CD8-positive, alpha-beta memory T cell (primary cell): Measurements from ENCODE around the gene FNBP1L. TPM values are rescaled to one million over a fixed set of nuclear protein-coding genes. Genes with fewer than 3 reads are reported as not detected.
"Not testable (repeated sequence)": the region's sequence is repeated elsewhere in the genome, so short reads cannot be mapped to it uniquely, and the experiment has no call there.

ENCODE experiments used
- CTCF ChIA-PET: fragments of 350-600 bp; sonication (Branson Sonifier 250); formaldehyde crosslinking; loops from one replicate; lab custom pipeline; 2021; ENCODE audit warnings: antibody characterized with exemption; lab: Charles Lee
- POLR2A ChIA-PET: fragments of 350-600 bp; sonication (Branson Sonifier 250); formaldehyde crosslinking; loops from one replicate; lab custom pipeline; 2021; ENCODE audit warnings: antibody characterized with exemption; lab: Charles Lee
- DNase-seq, 5 donors: peaks; one replicate each; pipeline versions ENCODE4 v3.0.0 to v3.0.0-alpha.2; 2020 to 2022; ENCODE audit warnings: mixed read lengths in 1 of 5
- H3K27ac ChIP-seq: one replicate; pipeline ENCODE4 v1.7.0; 2013; ENCODE audit warnings: low read depth, mild to moderate bottlenecking, low read length, moderate library complexity
- H3K27me3 ChIP-seq: 2 replicates; pipeline ENCODE4 v1.7.0; 2013; ENCODE audit warnings: low read length, mild to moderate bottlenecking; ENCODE audit not compliant: insufficient read depth, poor library complexity, severe bottlenecking
- H3K36me3 ChIP-seq: 2 replicates; pipeline ENCODE4 v1.7.0; 2013; ENCODE audit warnings: mild to moderate bottlenecking, low read length, moderate library complexity; ENCODE audit not compliant: insufficient read depth
- H3K4me1 ChIP-seq: 2 replicates; pipeline ENCODE4 v1.7.0; 2013; ENCODE audit warnings: mild to moderate bottlenecking, low read length, moderate library complexity; ENCODE audit not compliant: insufficient read depth
- H3K4me3 ChIP-seq: 2 replicates; pipeline ENCODE4 v1.7.0; 2013; ENCODE audit warnings: mild to moderate bottlenecking, low read length
- H3K9me3 ChIP-seq: 2 replicates; pipeline ENCODE4 v1.7.0; 2013; ENCODE audit warnings: mild to moderate bottlenecking, low read length
- H3K27ac Mint-ChIP-seq, 8 donors: one replicate each; pipeline ENCODE4 v1.8.0; 2020 to 2021; ENCODE audit warnings: mixed read lengths in 8 of 8, mild to moderate bottlenecking in 6 of 8, inconsistent platforms in 3 of 8, moderate library complexity in 3 of 8
- H3K27me3 Mint-ChIP-seq, 2 donors: one replicate each; pipeline ENCODE4 v1.8.0; 2020 to 2021; ENCODE audit warnings: mixed read lengths in 2 of 2, mild to moderate bottlenecking in 1 of 2, moderate library complexity in 1 of 2
- H3K36me3 Mint-ChIP-seq, 3 donors: one replicate each; pipeline ENCODE4 v1.8.0; 2020 to 2021; ENCODE audit warnings: mixed read lengths in 3 of 3, inconsistent platforms in 1 of 3, mild to moderate bottlenecking in 1 of 3
- H3K4me1 Mint-ChIP-seq, 3 donors: one replicate each; pipeline ENCODE4 v1.8.0; 2020 to 2021; ENCODE audit warnings: mixed read lengths in 3 of 3, inconsistent platforms in 1 of 3, mild to moderate bottlenecking in 1 of 3
- H3K4me3 Mint-ChIP-seq, 7 donors: one replicate each; pipeline ENCODE4 v1.8.0; 2020 to 2021; ENCODE audit warnings: mixed read lengths in 7 of 7, mild to moderate bottlenecking in 6 of 7, moderate library complexity in 4 of 7, inconsistent platforms in 2 of 7
- H3K9me3 Mint-ChIP-seq, 5 donors: one replicate each; pipeline ENCODE4 v1.8.0; 2020 to 2022; ENCODE audit warnings: mixed read lengths in 5 of 5, mild to moderate bottlenecking in 3 of 5, moderate library complexity in 2 of 5, inconsistent platforms in 1 of 5
- polyA plus RNA-seq: library from polyadenylated mRNA; unstranded; fragments of 300-500 nt; fragmentation: Illumina TruSeq; gene quantifications from one replicate; pipeline ENCODE4 v1.2.3, GENCODE V29; 2021
- total RNA-seq, 2 experiments: library from RNA; stranded (reverse); gene quantifications; one replicate each; pipeline ENCODE4 v1.2.3, GENCODE V29; 2021

Gene FNBP1L
- total and polyA plus RNA-seq, 3 experiments from 2014 or later: 0.17 to 1.1 (median 0.91) TPM

DNA sequence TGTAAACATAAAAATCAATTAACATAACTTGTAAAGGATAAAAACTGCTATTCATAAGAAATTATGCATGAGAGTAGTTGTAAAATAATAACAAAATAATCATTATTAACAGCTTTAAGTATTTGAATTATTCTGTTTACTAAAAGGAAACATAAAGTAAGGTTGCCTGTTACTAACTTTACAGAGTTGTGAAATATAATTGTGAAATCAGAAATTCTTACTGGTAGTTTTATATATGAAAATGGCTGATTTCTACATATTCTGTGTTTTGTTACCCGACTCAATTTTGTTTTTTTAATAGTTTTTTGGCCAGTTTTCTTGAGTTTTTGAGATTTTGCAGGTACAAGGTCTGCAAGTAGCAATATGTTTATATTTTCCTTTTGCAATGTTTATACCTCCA is 27.8 kb downstream of the FNBP1L start:
- H3K27ac ChIP-seq: no peak overlapping the region
- CTCF ChIA-PET: no interaction called here
- Mint-ChIP-seq H3K36me3 (peaks cover 0 to 10% (median 0%) of the 10 kb centered on the region in 3 donors), H3K4me1 (no peaks in the 10 kb centered on the region), H3K27ac (no peak overlapping the region), H3K27me3 (peaks cover 6 to 42% of the 10 kb centered on the region in 2 donors), H3K9me3 (peaks cover 15 to 26% (median 20%) of the 10 kb centered on the region in 5 donors), H3K4me3 (no peak overlapping the region)
- no peaks in the 10 kb centered on the region for H3K9me3 ChIP-seq
- POLR2A ChIA-PET: no interaction called here
- H3K4me1 ChIP-seq: no peaks in the 10 kb centered on the region
- no peaks in the 10 kb centered on the region for H3K36me3 ChIP-seq
- DNase-seq: no peak
- H3K4me3 ChIP-seq: no peak overlapping the region
- no peaks in the 10 kb centered on the region for H3K27me3 ChIP-seq

DNA sequence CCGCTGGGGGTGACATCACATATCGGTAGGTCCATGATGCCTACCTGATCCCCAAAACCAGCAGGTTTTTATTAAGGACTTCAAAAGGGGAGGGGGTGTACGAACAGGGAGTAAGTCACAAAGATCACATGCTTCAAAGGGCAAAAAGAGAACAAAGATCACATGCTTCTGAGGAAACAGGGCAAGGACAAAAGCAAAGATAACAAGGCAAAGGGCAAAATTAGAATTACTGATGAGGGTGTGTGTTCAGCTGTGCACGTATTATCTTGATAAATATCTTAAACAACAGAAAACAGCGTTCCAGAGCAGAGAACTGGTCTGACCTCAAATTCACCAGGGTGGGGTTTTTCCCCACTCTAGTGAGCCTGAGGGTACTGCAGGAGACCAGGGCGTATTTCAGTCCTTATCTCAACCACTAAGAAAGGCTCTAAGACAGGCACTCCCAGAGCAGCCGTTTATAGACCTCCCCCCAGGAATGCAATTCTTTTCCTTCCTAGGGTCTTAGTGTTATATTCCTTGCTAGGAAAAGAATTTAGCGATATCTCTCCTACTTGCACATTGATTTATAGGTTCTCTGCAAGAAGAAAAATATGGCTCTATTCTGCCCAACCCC is 31.3 kb downstream of the FNBP1L start:
- H3K27ac Mint-ChIP-seq, H3K4me3 ChIP-seq, H3K4me1 Mint-ChIP-seq, H3K4me1 ChIP-seq, CTCF ChIA-PET, H3K27ac ChIP-seq, H3K27me3 ChIP-seq, H3K9me3 ChIP-seq, POLR2A ChIA-PET, DNase-seq, H3K4me3 Mint-ChIP-seq, H3K36me3 ChIP-seq: not testable (repeated sequence)
- Mint-ChIP-seq H3K9me3 (peaks cover 15 to 30% (median 25%) of the 10 kb centered on the region in 5 donors), H3K27me3 (peaks cover 1 to 27% of the 10 kb centered on the region in 2 donors), H3K36me3 (peaks cover 0 to 14% (median 0%) of the 10 kb centered on the region in 3 donors)

DNA sequence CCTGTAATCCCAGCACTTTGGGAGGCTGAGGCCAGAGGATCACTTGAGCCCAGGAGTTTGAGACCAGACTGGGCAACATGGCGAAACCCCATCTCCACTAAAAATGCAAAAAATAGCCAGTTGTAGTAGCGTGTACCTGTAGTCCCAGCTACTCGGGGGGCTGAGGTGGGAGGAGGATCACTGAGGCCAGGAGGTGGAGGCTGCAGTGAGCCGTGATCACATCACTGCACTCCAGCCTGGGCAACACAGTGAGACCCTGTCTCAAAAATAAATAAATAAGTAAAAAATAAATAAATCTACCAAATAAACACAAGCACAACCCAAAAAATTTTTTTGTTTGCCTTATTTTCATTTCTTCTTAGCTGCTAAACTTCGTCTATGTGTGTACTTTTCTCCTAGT is 34.0 kb downstream of the FNBP1L start:
- DNase-seq, H3K27ac ChIP-seq, H3K4me3 ChIP-seq, H3K4me1 ChIP-seq, H3K4me1 Mint-ChIP-seq, H3K9me3 ChIP-seq, H3K27ac Mint-ChIP-seq, CTCF ChIA-PET, H3K4me3 Mint-ChIP-seq, POLR2A ChIA-PET, H3K36me3 ChIP-seq, H3K27me3 ChIP-seq: not testable (repeated sequence)
- Mint-ChIP-seq H3K36me3 (peaks cover 0 to 14% (median 0%) of the 10 kb centered on the region in 3 donors), H3K27me3 (peaks cover 0 to 12% of the 10 kb centered on the region in 2 donors), H3K9me3 (peaks cover 15 to 30% (median 25%) of the 10 kb centered on the region in 5 donors)

DNA sequence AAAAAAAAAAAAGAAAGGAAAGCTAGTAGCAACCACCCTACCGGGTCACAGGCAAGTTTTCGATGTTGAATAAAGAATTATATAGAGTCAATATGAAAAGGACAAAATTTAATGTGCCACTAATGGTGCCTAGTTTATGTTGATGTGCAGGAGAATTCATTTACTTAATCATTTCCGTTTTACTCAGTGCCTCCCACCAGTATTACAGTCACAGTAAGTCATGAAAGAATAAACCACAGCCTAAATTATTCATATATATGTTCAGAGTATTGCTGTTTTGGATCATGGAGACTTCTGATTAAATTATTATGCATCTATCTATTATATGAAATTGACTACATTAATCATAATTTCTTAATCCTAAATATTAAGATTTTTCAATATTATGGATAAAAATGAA is 35.3 kb downstream of the FNBP1L start:
- Histone ChIP-seq H3K27ac (no peak overlapping the region), H3K4me1 (no peaks in the 10 kb centered on the region), H3K36me3 (no peaks in the 10 kb centered on the region), H3K4me3 (no peak overlapping the region), H3K27me3 (no peaks in the 10 kb centered on the region), H3K9me3 (no peaks in the 10 kb centered on the region)
- no peak for DNase-seq
- no peak overlapping the region for H3K4me3 Mint-ChIP-seq
- no peaks in the 10 kb centered on the region for H3K4me1 Mint-ChIP-seq
- peaks cover 15 to 27% (median 22%) of the 10 kb centered on the region in 5 donors for H3K9me3 Mint-ChIP-seq
- ChIA-PET CTCF (no interaction called here), POLR2A (no interaction called here)
- H3K27ac Mint-ChIP-seq: no peak overlapping the region
- peaks cover 0 to 13% of the 10 kb centered on the region in 2 donors for H3K27me3 Mint-ChIP-seq
- H3K36me3 Mint-ChIP-seq: peaks cover 0 to 13% (median 0%) of the 10 kb centered on the region in 3 donors

DNA sequence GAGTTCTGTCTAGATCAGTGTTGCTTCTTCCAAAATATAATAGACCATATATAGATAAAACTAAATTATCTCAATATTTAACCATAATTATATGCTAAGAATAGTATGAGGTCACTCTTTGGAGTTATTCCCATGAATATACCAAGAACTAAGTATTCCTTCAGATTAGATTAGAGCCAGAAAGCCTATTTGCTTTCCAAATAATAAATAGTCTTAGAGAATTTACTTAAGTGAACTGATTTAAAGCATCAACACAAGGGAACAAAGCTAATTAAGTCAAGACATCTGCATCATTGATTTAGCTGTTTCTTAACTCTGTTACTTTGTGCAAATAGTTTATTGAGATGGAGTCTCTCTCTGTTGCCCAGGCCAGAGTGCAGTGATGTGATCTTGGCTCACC is 35.7 kb downstream of the FNBP1L start:
- no peak overlapping the region for H3K27ac Mint-ChIP-seq
- H3K9me3 Mint-ChIP-seq: peaks cover 12 to 22% (median 18%) of the 10 kb centered on the region in 5 donors
- H3K36me3 Mint-ChIP-seq: peaks cover 0 to 9% (median 0%) of the 10 kb centered on the region in 3 donors
- H3K4me3 Mint-ChIP-seq: no peak overlapping the region
- Histone ChIP-seq H3K4me3 (no peak overlapping the region), H3K4me1 (no peaks in the 10 kb centered on the region), H3K9me3 (no peaks in the 10 kb centered on the region), H3K36me3 (no peaks in the 10 kb centered on the region), H3K27ac (no peak overlapping the region), H3K27me3 (no peaks in the 10 kb centered on the region)
- no peaks in the 10 kb centered on the region for H3K4me1 Mint-ChIP-seq
- ChIA-PET CTCF (no interaction called here), POLR2A (no interaction called here)
- H3K27me3 Mint-ChIP-seq: peaks cover 0 to 17% of the 10 kb centered on the region in 2 donors
- no peak for DNase-seq

DNA sequence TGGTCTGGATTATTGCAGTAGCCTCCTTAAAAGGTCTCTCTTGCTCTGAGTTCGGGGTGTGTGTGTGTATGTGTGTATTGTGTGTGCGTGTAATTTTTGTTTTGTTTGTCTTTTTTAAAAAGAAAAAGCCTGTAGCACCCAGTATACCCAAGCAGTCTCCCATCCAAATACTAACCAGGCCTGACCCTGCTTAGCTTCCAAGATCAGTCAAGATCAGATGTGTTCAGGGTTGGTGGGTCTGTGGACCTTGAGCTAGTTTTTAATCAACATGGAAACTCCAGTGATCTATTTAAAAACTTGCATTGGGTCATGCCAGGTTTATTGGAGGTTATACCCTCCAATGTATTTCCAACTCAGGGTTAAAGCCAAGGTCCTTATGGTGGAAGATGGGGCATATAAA is 40.3 kb downstream of the FNBP1L start:
- H3K27ac Mint-ChIP-seq: no peak overlapping the region
- DNase-seq: no peak
- H3K27me3 Mint-ChIP-seq: peaks cover 0 to 32% of the 10 kb centered on the region in 2 donors
- H3K4me1 Mint-ChIP-seq: no peaks in the 10 kb centered on the region
- H3K36me3 ChIP-seq: no peaks in the 10 kb centered on the region
- H3K4me3 Mint-ChIP-seq: no peak overlapping the region
- H3K36me3 Mint-ChIP-seq: no peaks in the 10 kb centered on the region
- POLR2A ChIA-PET: no interaction called here
- H3K9me3 Mint-ChIP-seq: no peaks in the 10 kb centered on the region
- H3K27me3 ChIP-seq: no peaks in the 10 kb centered on the region
- H3K9me3 ChIP-seq: no peaks in the 10 kb centered on the region
- CTCF ChIA-PET: no interaction called here
- H3K27ac ChIP-seq: no peak overlapping the region
- H3K4me3 ChIP-seq: no peak overlapping the region
- no peaks in the 10 kb centered on the region for H3K4me1 ChIP-seq

DNA sequence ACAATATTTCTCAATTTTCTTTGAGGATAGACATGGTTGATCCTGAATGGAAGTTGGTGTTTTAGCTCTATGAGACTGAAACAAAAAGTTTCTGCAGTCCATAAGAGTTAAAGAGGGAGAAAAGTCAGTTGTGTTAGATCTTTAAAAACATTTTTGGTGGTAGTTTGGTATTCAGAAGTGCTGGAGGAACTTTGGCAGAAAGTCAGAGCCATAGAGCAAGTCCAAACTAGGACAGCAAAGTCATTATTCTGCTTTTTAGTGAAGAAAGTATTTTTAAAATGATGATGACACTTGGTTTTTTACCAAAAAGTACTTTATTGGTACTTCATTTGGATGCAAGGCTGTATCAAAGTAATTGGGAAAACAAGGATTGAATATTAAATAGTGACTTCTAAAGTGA is 41.8 kb downstream of the FNBP1L start:
- no peak overlapping the region for H3K27ac Mint-ChIP-seq
- no peaks in the 10 kb centered on the region for H3K4me1 Mint-ChIP-seq
- Histone ChIP-seq H3K4me3 (no peak overlapping the region), H3K27me3 (no peaks in the 10 kb centered on the region), H3K36me3 (no peaks in the 10 kb centered on the region), H3K9me3 (no peaks in the 10 kb centered on the region), H3K4me1 (no peaks in the 10 kb centered on the region), H3K27ac (no peak overlapping the region)
- ChIA-PET POLR2A (no interaction called here), CTCF (no interaction called here)
- no peak overlapping the region for H3K4me3 Mint-ChIP-seq
- H3K36me3 Mint-ChIP-seq: no peaks in the 10 kb centered on the region
- peaks cover 0 to 2% (median 0%) of the 10 kb centered on the region in 5 donors for H3K9me3 Mint-ChIP-seq
- peaks cover 0 to 39% of the 10 kb centered on the region in 2 donors for H3K27me3 Mint-ChIP-seq
- no peak for DNase-seq

DNA sequence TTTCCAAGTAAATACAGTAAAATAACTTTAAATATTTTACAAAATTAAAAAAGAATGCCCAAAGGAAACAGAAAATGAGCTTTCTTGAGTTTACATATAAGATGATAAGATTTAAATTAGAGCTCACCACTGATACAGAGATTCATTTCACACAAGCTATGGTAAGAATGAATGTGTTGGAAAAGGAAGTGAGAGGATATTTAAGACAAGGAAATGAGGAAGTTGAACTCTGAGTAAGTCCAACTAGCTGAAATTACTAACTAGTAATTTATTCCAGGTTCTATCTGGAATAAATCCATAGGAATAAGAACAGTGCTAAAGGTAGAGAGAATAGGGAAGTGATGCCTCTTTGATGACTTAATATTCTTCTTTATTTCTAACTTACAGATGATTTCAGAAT is 42.4 kb downstream of the FNBP1L start:
- no peaks in the 10 kb centered on the region for H3K4me1 ChIP-seq
- peaks cover 0 to 45% of the 10 kb centered on the region in 2 donors for H3K27me3 Mint-ChIP-seq
- ChIA-PET CTCF (no interaction called here), POLR2A (no interaction called here)
- no peak overlapping the region for H3K27ac Mint-ChIP-seq
- DNase-seq: no peak
- H3K9me3 ChIP-seq: no peaks in the 10 kb centered on the region
- no peak overlapping the region for H3K27ac ChIP-seq
- no peaks in the 10 kb centered on the region for H3K36me3 ChIP-seq
- no peaks in the 10 kb centered on the region for H3K27me3 ChIP-seq
- H3K4me1 Mint-ChIP-seq: no peaks in the 10 kb centered on the region
- H3K36me3 Mint-ChIP-seq: no peaks in the 10 kb centered on the region
- H3K4me3 Mint-ChIP-seq: no peak overlapping the region
- H3K9me3 Mint-ChIP-seq: peaks cover 0 to 2% (median 0%) of the 10 kb centered on the region in 5 donors
- no peak overlapping the region for H3K4me3 ChIP-seq
